ENCODE measurements around the gene NEUROD1.

The NEUROD1 gene

GRCh38 chr2:181628590-181629585 lies 51.4 kb downstream of the NEUROD1 start:
- peak; percentile 56; the same call in 1 of the 2 replicates for TF ChIP-seq GATA3 (IDR thresholded peaks at IDR 0.05; ENCODE audit: low read depth, low read length)
- TF ChIP-seq GATA2 (IDR thresholded peaks at IDR 0.05; ENCODE audit: low read depth, low read length): no peak

DNA sequence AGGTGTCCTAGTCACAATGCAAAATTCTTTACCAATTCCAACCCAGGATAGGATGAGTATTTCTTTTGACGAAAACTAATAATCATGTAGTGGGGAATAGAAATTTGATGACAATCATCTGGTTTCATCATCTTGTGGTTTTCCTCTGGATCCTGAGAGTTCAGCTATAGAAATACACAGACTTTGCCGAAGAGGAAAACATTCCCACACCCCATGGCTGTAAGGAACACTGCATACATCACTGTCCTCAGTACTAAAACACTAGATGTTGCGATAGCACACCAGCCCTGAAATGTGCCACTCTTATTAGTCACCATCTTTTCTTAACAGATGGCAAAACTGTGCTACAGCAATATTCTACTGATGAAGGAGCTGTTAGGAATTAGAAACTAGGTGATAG lies 52.8 kb downstream of the NEUROD1 start:
- TF ChIP-seq GATA2 (IDR thresholded peaks at IDR 0.05; ENCODE audit: low read depth, low read length): no peak
- no peak for TF ChIP-seq GATA3 (IDR thresholded peaks at IDR 0.05; ENCODE audit: low read depth, low read length)

GRCh38 chr2:181626671-181627070 lies 53.6 kb downstream of the NEUROD1 start:
- TF ChIP-seq GATA2 (IDR thresholded peaks at IDR 0.05; ENCODE audit: low read depth, low read length) (no peak), GATA3 (IDR thresholded peaks at IDR 0.05; ENCODE audit: low read depth, low read length) (no peak)
